ENCODE results near the gene PTPRK. TPM values are rescaled to one million over a fixed set of nuclear protein-coding genes. Genes with fewer than 3 reads are reported as not detected.
"Not testable (repeated sequence)": the region's sequence is repeated elsewhere in the genome, so short reads cannot be mapped to it uniquely, and the experiment has no call there.

The PTPRK gene
- total and polyA plus RNA-seq, 2 experiments from 2014 or later: 26.9 to 56.4 TPM

- no peak for TF ChIP-seq ZNF114 (CRISPR knock-in tag; IDR thresholded peaks at IDR 0.05)
Observed at GRCh38 chr6:128437685-128438084, 82.7 kb downstream of the PTPRK start (continued).

- H3K4me1 Mint-ChIP-seq: peaks cover 58% of the 10 kb centered on the region
- H3K27ac ChIP-seq (ENCODE audit: low read depth); ATAC-seq: not testable (repeated sequence)
Observed at GRCh38 chr6:128434752-128435151, 85.6 kb downstream of the PTPRK start.

GRCh38 chr6:128432394-128432793 lies 88.0 kb downstream of the PTPRK start:
- no peaks in the 10 kb centered on the region for H3K27me3 ChIP-seq (ENCODE audit: insufficient read depth)
- Mint-ChIP-seq H3K36me3 (ENCODE audit: low read depth) (no peaks in the 10 kb centered on the region), H3K27me3 (ENCODE audit: insufficient read depth, low read depth, poor library complexity) (peaks cover 3% of the 10 kb centered on the region), H3K9me3 (no peaks in the 10 kb centered on the region), H3K27ac (no peak overlapping the region), H3K4me3 (no peak overlapping the region), H3K4me1 (peaks cover 38% of the 10 kb centered on the region)
- no peak overlapping the region for H3K27ac ChIP-seq (ENCODE audit: low read depth)
- peaks cover 48% of the 10 kb centered on the region for H3K4me1 ChIP-seq (ENCODE audit: insufficient read depth)
- ATAC-seq: no peak
- no peak overlapping the region for H2AFZ ChIP-seq
- H3F3A ChIP-seq (replicated peaks; ENCODE audit: low read depth): no peaks in the 10 kb centered on the region
- H3K9me2 ChIP-seq (ENCODE audit: insufficient read depth): no peaks in the 10 kb centered on the region
- TF ChIP-seq ZNF331 (CRISPR knock-in tag; IDR thresholded peaks at IDR 0.05; ENCODE audit: low read depth) (no peak), ZNF114 (CRISPR knock-in tag; IDR thresholded peaks at IDR 0.05) (no peak), EZH2 (IDR thresholded peaks at IDR 0.05; ENCODE audit: low read depth, unreplicated experiment) (no peak), CTCF (conservative IDR thresholded peaks at IDR 0.05; ENCODE audit: low read depth in 2 of 2) (no peak), EZH2phosphoT487 (IDR thresholded peaks at IDR 0.05; ENCODE audit: unreplicated experiment) (no peak), STAT1 (IDR thresholded peaks at IDR 0.05; ENCODE audit: unreplicated experiment) (no peak), REST (IDR thresholded peaks at IDR 0.05; ENCODE audit: unreplicated experiment) (no peak), NANOG (IDR thresholded peaks at IDR 0.05; ENCODE audit: borderline replicate concordance) (no peak), JUNB (IDR thresholded peaks at IDR 0.05; ENCODE audit: unreplicated experiment) (no peak)
- no peak for DNase-seq (ENCODE audit: low spot score)
- peak overlapping the region; percentile 9; the same call in 1 of the 2 replicates for H3K4me2 ChIP-seq
- peaks cover 45% of the 10 kb centered on the region for H3K79me2 ChIP-seq (replicated peaks; ENCODE audit: insufficient read depth)
- no peak overlapping the region for H3K4me3 ChIP-seq
- peaks cover 6% of the 10 kb centered on the region; the same call in 1 of the 2 replicates for H4K20me1 ChIP-seq (replicated peaks; ENCODE audit: insufficient read depth)
- H3K36me3 ChIP-seq (ENCODE audit: insufficient read depth): no peaks in the 10 kb centered on the region

More at GRCh38 chr6:128434752-128435151, 85.6 kb downstream of the PTPRK start:
- not testable (repeated sequence) for H3F3A ChIP-seq (replicated peaks; ENCODE audit: low read depth); DNase-seq (ENCODE audit: low spot score); H3K27me3 ChIP-seq (ENCODE audit: insufficient read depth); H4K20me1 ChIP-seq (replicated peaks; ENCODE audit: insufficient read depth); H2AFZ ChIP-seq; H3K36me3 Mint-ChIP-seq (ENCODE audit: low read depth); H3K4me3 Mint-ChIP-seq; H3K4me2 ChIP-seq; H3K4me3 ChIP-seq; H3K27me3 Mint-ChIP-seq (ENCODE audit: insufficient read depth, low read depth, poor library complexity); H3K9me2 ChIP-seq (ENCODE audit: insufficient read depth); H3K9me3 Mint-ChIP-seq; H3K36me3 ChIP-seq (ENCODE audit: insufficient read depth); H3K27ac Mint-ChIP-seq
- peaks cover 72% of the 10 kb centered on the region for H3K4me1 ChIP-seq (ENCODE audit: insufficient read depth)
- peaks cover 56% of the 10 kb centered on the region for H3K79me2 ChIP-seq (replicated peaks; ENCODE audit: insufficient read depth)
